Keratinocyte (primary cell): ENCODE data around the gene PHAF1. TPM values are rescaled to one million over a fixed set of nuclear protein-coding genes. Genes with fewer than 3 reads are reported as not detected.
"Not testable (repeated sequence)": the region's sequence is repeated elsewhere in the genome, so short reads cannot be mapped to it uniquely, and the experiment has no call there.

Experiments used
- DNase-seq: peaks from one replicate; pipeline ENCODE4 v3.0.0-alpha.2; 2011; ENCODE audit warnings: low read depth, missing footprints, low spot score
- FAIRE-seq: peaks from 2 replicates; lab custom pipeline; 2011; peaks lifted over from hg19 to GRCh38; lab: Jason Lieb, UNC
- H2AFZ ChIP-seq: 2 replicates; pipeline ENCODE4 v1.6.0; 2012; ENCODE audit warnings: low read length, control low read depth, inconsistent platforms; ENCODE audit not compliant: control insufficient read depth
- H3K27ac ChIP-seq: 2 replicates; pipeline ENCODE4 v1.5.1; 2011; ENCODE audit warnings: low read length; ENCODE audit not compliant: control insufficient read depth, insufficient read depth
- H3K27me3 ChIP-seq: 3 replicates; pipeline ENCODE4 v1.6.0; 2011; ENCODE audit warnings: low read length; ENCODE audit not compliant: control insufficient read depth, insufficient read depth; ENCODE audit errors: extremely low read depth
- H3K36me3 ChIP-seq, 2 experiments: 2 replicates in 1 of 2; 3 replicates in 1 of 2; pipeline ENCODE4 v1.5.1; 2011; ENCODE audit warnings: low read length in 2 of 2, mild to moderate bottlenecking in 1 of 2; ENCODE audit not compliant: control insufficient read depth in 2 of 2, insufficient read depth in 2 of 2; ENCODE audit errors: extremely low read depth in 1 of 2
- H3K4me1 ChIP-seq: 3 replicates; pipeline ENCODE4 v1.5.1; 2011; ENCODE audit warnings: low read length; ENCODE audit not compliant: control insufficient read depth, insufficient read depth; ENCODE audit errors: extremely low read depth
- H3K4me2 ChIP-seq: 3 replicates; pipeline ENCODE4 v1.6.0; 2011; ENCODE audit warnings: low read depth, low read length; ENCODE audit not compliant: control insufficient read depth, insufficient read depth; ENCODE audit errors: extremely low read depth
- H3K4me3 ChIP-seq, 3 experiments: fragments of 200-600 bp in 1 of 3; sonication (generic) in 1 of 3; 2 replicates in 2 of 3; 3 replicates in 1 of 3; pipeline ENCODE4 v1.5.1; 2011 to 2016; ENCODE audit warnings: low read length in 3 of 3, mild to moderate bottlenecking in 3 of 3, control low read depth in 2 of 3, inconsistent platforms in 1 of 3, low read depth in 1 of 3, mixed read lengths in 1 of 3, mixed run types in 1 of 3, moderate library complexity in 1 of 3; ENCODE audit not compliant: control insufficient read depth in 2 of 3, insufficient read depth in 2 of 3; ENCODE audit errors: extremely low read depth in 1 of 3
- H3K79me2 ChIP-seq: 2 replicates; pipeline ENCODE4 v1.6.0; 2012; ENCODE audit warnings: low read length; ENCODE audit not compliant: control insufficient read depth, insufficient read depth
- H3K9ac ChIP-seq: 3 replicates; pipeline ENCODE4 v1.6.0; 2011; ENCODE audit warnings: low read length; ENCODE audit not compliant: control insufficient read depth, insufficient read depth; ENCODE audit errors: extremely low read depth
- H3K9me1 ChIP-seq: 3 replicates; pipeline ENCODE4 v1.6.0; 2011; ENCODE audit warnings: low read length; ENCODE audit not compliant: control insufficient read depth, insufficient read depth; ENCODE audit errors: extremely low read depth
- H3K9me3 ChIP-seq: 2 replicates; pipeline ENCODE4 v1.5.1; 2012; ENCODE audit warnings: low read depth, low read length; ENCODE audit not compliant: control insufficient read depth
- H4K20me1 ChIP-seq: 3 replicates; pipeline ENCODE4 v1.6.0; 2011; ENCODE audit warnings: low read length; ENCODE audit not compliant: control insufficient read depth, insufficient read depth; ENCODE audit errors: extremely low read depth
- EZH2 ChIP-seq: IDR thresholded peaks from one replicate; pipeline ENCODE4 v1.6.1; 2012; ENCODE audit warnings: inconsistent platforms, mild to moderate bottlenecking, low read length, moderate library complexity
- dilution Hi-C: fragments of 300-500 bp; cut with MboI; formaldehyde crosslinking; loops from one replicate; pipeline ENCODE4 v1.7.0; 2020; ENCODE audit warnings: low sequenced_read_pairs; ENCODE audit not compliant: extremely low pct_ligation_motif_present
- polyA plus RNA-seq, 5 experiments: library from polyadenylated mRNA; depleted of rRNA in 3 of 5; stranded (reverse) in 3 of 5; stranded (forward) in 1 of 5; unstranded in 1 of 5; fragments of >200 nt; gene quantifications; 1 replicate in 1 of 5; 2 replicates in 3 of 5; 3 replicates in 1 of 5; pipeline versions ENCODE4 v1.2.1 to v1.2.3, GENCODE V29; 2011 to 2012; ENCODE audit warnings: missing spikeins in 2 of 5, low read depth in 1 of 5, low replicate concordance in 1 of 5
- TF ChIP-seq, protein P1 (sequence below), 3 experiments: IDR thresholded peaks in 1 of 3; conservative IDR thresholded peaks in 1 of 3; optimal IDR thresholded peaks in 1 of 3; 2 replicates in 2 of 3; 3 replicates in 1 of 3; pipeline versions ENCODE3 to v1.5.1; 2011; ENCODE audit warnings: low read length in 3 of 3, mild to moderate bottlenecking in 3 of 3, moderate library complexity in 2 of 3, control low read depth in 1 of 3, inconsistent platforms in 1 of 3; ENCODE audit not compliant: insufficient read depth in 2 of 3; ENCODE audit errors: extremely low read depth in 1 of 3

PHAF1 gene
- polyA plus RNA-seq, 1 donor (not counting 4 experiments of a cell fraction or from before 2014, with no cell fraction given), result 26.7 TPM

DNA sequence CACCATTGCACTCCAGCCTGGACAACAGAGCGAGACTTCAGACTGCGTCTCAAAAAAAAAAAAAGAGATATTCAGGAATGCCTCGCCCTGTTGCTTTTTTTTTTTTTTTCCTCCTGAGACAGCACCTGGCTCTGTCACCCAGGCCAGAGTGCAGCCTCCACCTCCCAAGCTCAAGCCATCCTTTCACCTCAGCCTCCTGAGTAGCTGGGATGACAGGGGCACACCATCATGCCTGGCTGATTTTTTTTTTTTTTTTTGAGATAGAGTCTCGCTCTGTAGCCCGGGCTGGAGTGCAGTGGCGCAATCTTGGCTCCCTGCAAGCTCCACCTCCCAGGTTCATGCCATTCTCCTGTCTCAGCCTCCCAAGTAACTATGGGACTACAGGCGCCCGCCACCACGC is 8.0 kb downstream of the PHAF1 start:
- Histone ChIP-seq H3K9me1 (peaks cover 5% of the 10 kb centered on the region), H3K9ac (no peak overlapping the region), H3K4me2 (no peak overlapping the region), H3K4me3 (no peak overlapping the region), H3K9me3 (no peaks in the 10 kb centered on the region), H2AFZ (no peak overlapping the region), H3K79me2 (peaks cover 49% of the 10 kb centered on the region), H4K20me1 (no peaks in the 10 kb centered on the region), H3K4me1 (peaks cover 11% of the 10 kb centered on the region), H3K27me3 (no peaks in the 10 kb centered on the region), H3K27ac (no peak overlapping the region), H3K36me3 (peaks cover 8 to 23% of the 10 kb centered on the region in 2 experiments)
- dilution Hi-C loops, result no loop called here
- FAIRE-seq (no peak), DNase-seq (no peak)
- no peak for TF ChIP-seq EZH2
- TF ChIP-seq, protein P1, sequence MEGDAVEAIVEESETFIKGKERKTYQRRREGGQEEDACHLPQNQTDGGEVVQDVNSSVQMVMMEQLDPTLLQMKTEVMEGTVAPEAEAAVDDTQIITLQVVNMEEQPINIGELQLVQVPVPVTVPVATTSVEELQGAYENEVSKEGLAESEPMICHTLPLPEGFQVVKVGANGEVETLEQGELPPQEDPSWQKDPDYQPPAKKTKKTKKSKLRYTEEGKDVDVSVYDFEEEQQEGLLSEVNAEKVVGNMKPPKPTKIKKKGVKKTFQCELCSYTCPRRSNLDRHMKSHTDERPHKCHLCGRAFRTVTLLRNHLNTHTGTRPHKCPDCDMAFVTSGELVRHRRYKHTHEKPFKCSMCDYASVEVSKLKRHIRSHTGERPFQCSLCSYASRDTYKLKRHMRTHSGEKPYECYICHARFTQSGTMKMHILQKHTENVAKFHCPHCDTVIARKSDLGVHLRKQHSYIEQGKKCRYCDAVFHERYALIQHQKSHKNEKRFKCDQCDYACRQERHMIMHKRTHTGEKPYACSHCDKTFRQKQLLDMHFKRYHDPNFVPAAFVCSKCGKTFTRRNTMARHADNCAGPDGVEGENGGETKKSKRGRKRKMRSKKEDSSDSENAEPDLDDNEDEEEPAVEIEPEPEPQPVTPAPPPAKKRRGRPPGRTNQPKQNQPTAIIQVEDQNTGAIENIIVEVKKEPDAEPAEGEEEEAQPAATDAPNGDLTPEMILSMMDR (optimal IDR thresholded peaks at IDR 0.05 in 1 of 3, IDR thresholded peaks at IDR 0.05 in 1 of 3, conservative IDR thresholded peaks at IDR 0.05 in 1 of 3; ENCODE audit: extremely low read depth in 1 of 3, insufficient read depth in 2 of 3, low read length in 3 of 3), result no peak

DNA sequence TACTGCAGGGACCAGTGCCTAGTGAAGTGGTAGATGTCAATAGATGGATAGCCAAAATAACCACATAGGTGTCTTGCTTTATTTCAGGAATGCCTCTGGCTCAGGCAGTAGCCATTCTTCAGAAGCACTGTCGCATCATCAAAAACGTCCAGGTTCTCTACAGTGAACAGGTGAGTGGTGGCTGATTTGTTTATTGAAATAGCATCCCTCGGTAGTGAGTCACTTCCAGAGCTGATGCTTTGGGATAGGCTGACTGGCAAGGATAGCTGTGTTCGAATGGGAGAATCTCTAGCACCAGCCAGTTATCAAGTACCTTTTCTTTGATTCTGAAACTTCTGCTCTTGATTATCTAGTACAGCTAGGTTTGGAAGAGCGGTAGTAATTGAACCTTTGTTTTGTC is 10.3 kb downstream of the PHAF1 start:
- DNase-seq, result no peak
- no peak overlapping the region for H3K4me3 ChIP-seq
- no peak overlapping the region for H3K27ac ChIP-seq
- peak; percentile 36 for FAIRE-seq
- no peak overlapping the region for H3K4me2 ChIP-seq
- H3K79me2 ChIP-seq, result peaks cover 32% of the 10 kb centered on the region
- H3K36me3 ChIP-seq, result peaks cover 15 to 27% of the 10 kb centered on the region in 2 experiments
- H4K20me1 ChIP-seq, result no peaks in the 10 kb centered on the region
- no peak overlapping the region for H2AFZ ChIP-seq
- no peak overlapping the region for H3K9ac ChIP-seq
- peaks cover 5% of the 10 kb centered on the region for H3K9me1 ChIP-seq
- H3K9me3 ChIP-seq, result no peaks in the 10 kb centered on the region
- peaks cover 6% of the 10 kb centered on the region for H3K4me1 ChIP-seq
- no peaks in the 10 kb centered on the region for H3K27me3 ChIP-seq
- TF ChIP-seq, protein P1 (optimal IDR thresholded peaks at IDR 0.05 in 1 of 3, IDR thresholded peaks at IDR 0.05 in 1 of 3, conservative IDR thresholded peaks at IDR 0.05 in 1 of 3; ENCODE audit: extremely low read depth in 1 of 3, insufficient read depth in 2 of 3, low read length in 3 of 3), result no peak
- TF ChIP-seq EZH2, result no peak
- dilution Hi-C loops, result no loop called here

DNA sequence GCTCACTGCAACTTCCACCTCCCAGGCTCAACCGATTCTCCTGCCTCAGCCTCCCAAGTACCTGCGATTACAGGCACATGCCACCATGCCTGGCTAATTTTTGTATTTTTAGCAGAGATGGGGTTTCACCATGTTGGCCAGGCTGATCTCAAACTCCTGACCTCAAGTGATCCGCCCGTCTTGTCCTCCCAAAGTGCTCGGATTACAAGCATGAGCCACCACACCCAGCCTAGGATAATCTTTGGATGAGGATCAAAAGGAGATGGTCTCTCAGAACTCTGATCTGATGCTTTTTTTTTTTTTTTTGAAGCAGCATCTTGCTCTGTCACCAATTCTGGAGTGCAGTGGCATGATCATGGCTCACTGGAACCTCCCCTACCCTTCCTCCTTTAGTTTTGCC is 13.1 kb downstream of the PHAF1 start:
- H3K27me3 ChIP-seq, H3K4me1 ChIP-seq, FAIRE-seq, H3K4me3 ChIP-seq, H3K9me3 ChIP-seq, DNase-seq, H4K20me1 ChIP-seq, H3K4me2 ChIP-seq, H3K9ac ChIP-seq, H3K27ac ChIP-seq, dilution Hi-C loops, H2AFZ ChIP-seq, H3K9me1 ChIP-seq: not testable (repeated sequence)
- H3K79me2 ChIP-seq, result peaks cover 10% of the 10 kb centered on the region
- peaks cover 17 to 21% of the 10 kb centered on the region in 2 experiments for H3K36me3 ChIP-seq
